SIG-M5 treated with dmso at 0.1 percent for 504 hours (cell line): ENCODE measurements around the gene MIF.
"Not testable (repeated sequence)": the region's sequence is repeated elsewhere in the genome, so short reads cannot be mapped to it uniquely, and the experiment has no call there.

Source experiments
- DNase-seq: peaks from one replicate; lab custom pipeline; 2025; ENCODE audit not compliant: unreplicated experiment; lab: John Stamatoyannopoulos, UW

The MIF gene

GRCh38 chr22:23938328-23939016 lies 44.3 kb downstream of the MIF start:
- DNase-seq, result no peak

GRCh38 chr22:23939017-23939357 lies 44.8 kb downstream of the MIF start:
- no peak for DNase-seq

- not testable (repeated sequence) for DNase-seq
Observed at GRCh38 chr22:23940166-23940565, 46.0 kb downstream of the MIF start.
